DMS53 treated with DMSO at 0.1 percent for 48 hours (cell line): ENCODE measurements around the gene TBC1D5.
A peak's percentile ranks its signal among the peaks of the same experiment; 100 is the strongest.

Experiments used
- DNase-seq: peaks from one replicate; lab custom pipeline; 2025; ENCODE audit not compliant: unreplicated experiment; lab: John Stamatoyannopoulos, UW

Gene TBC1D5

GRCh38 chr3:17194116-17194515 lies 548.3 kb downstream of the TBC1D5 start:
- DNase-seq, result no peak

- DNase-seq, result no peak
These were observed 549.4 kb downstream of the TBC1D5 start for GRCh38 chr3:17192995-17193394.

GRCh38 chr3:17190353-17191078 lies 551.9 kb downstream of the TBC1D5 start:
- no peak for DNase-seq

- DNase-seq, result no peak
These were observed 554.1 kb downstream of the TBC1D5 start for GRCh38 chr3:17188378-17188777.

- DNase-seq, result no peak
These were observed 554.7 kb downstream of the TBC1D5 start for GRCh38 chr3:17187589-17188184.

- DNase-seq, result no peak
These were observed 558.4 kb downstream of the TBC1D5 start for GRCh38 chr3:17183951-17184550.

- DNase-seq, result no peak
These were observed 560.3 kb downstream of the TBC1D5 start for GRCh38 chr3:17182166-17182565.

GRCh38 chr3:17181413-17181907 lies 561.0 kb downstream of the TBC1D5 start:
- DNase-seq, result no peak

- peak; percentile 19 for DNase-seq
These were observed 562.8 kb downstream of the TBC1D5 start for GRCh38 chr3:17179381-17180205.

- DNase-seq, result no peak
These were observed 565.7 kb downstream of the TBC1D5 start for GRCh38 chr3:17176757-17177156.

- no peak for DNase-seq
These were observed 567.1 kb downstream of the TBC1D5 start for GRCh38 chr3:17175187-17175807.

- DNase-seq, result no peak
These were observed 576.1 kb downstream of the TBC1D5 start for GRCh38 chr3:17166369-17166768.

- DNase-seq, result no peak
These were observed 580.3 kb downstream of the TBC1D5 start for GRCh38 chr3:17162116-17162515.

GRCh38 chr3:17160597-17160996 lies 581.8 kb downstream of the TBC1D5 start:
- DNase-seq, result no peak

GRCh38 chr3:17158941-17159682 lies 583.3 kb downstream of the TBC1D5 start:
- DNase-seq, result no peak

GRCh38 chr3:17157713-17158112 lies 584.7 kb downstream of the TBC1D5 start:
- no peak for DNase-seq

GRCh38 chr3:17156864-17157263 lies 585.6 kb downstream of the TBC1D5 start:
- DNase-seq, result no peak

GRCh38 chr3:17155951-17156350 lies 586.5 kb downstream of the TBC1D5 start:
- DNase-seq, result no peak

GRCh38 chr3:17154941-17155340 lies 587.5 kb downstream of the TBC1D5 start:
- no peak for DNase-seq

- no peak for DNase-seq
These were observed 588.2 kb downstream of the TBC1D5 start for GRCh38 chr3:17154221-17154620.
